Peyer's patch (tissue), 4 donors: ENCODE data around the gene TBC1D9B.

Experiments
- CTCF ChIP-seq, 6 experiments: fragments of 450-650 bp in 4 of 6; fragments of 200-600 bp in 2 of 6; sonication (generic) in 1 of 6; IDR thresholded peaks; one replicate each; pipeline ENCODE4 v1.5.1; 2017 to 2019; ENCODE audit warnings: antibody characterized with exemption in 6 of 6, mild to moderate bottlenecking in 3 of 6, moderate library complexity in 1 of 6
- POLR2A ChIP-seq, 2 donors: fragments of 450-650 bp; IDR thresholded peaks; one replicate each; pipeline ENCODE4 v1.5.1; 2017; ENCODE audit warnings: antibody characterized with exemption in 2 of 2, mild to moderate bottlenecking in 2 of 2, moderate library complexity in 2 of 2

- no peak for TF ChIP-seq CTCF (IDR thresholded peaks at IDR 0.05)
- TF ChIP-seq POLR2A (IDR thresholded peaks at IDR 0.05), result no peak
These were observed 722 bp downstream of the TBC1D9B start for GRCh38 chr5:179906795-179907555.
